GM23338 (cell line): ENCODE data around the gene GOLGA6C. TPM values are rescaled to one million over a fixed set of nuclear protein-coding genes. Genes with fewer than 3 reads are reported as not detected.
"Not testable (repeated sequence)": the region's sequence is repeated elsewhere in the genome, so short reads cannot be mapped to it uniquely, and the experiment has no call there.

Source experiments
- ATAC-seq: fragments of 200-7000 bp; cut with Tn5 transposase; 3 replicates; pipeline ENCODE4 v1.9.1; 2020
- DNase-seq: peaks from one replicate; pipeline ENCODE4 v3.0.0-alpha.2; 2015; ENCODE audit warnings: low spot score
- H2AFZ ChIP-seq: fragments of 200-600 bp; sonication (generic); 2 replicates; pipeline ENCODE4 v1.8.0; 2016; ENCODE audit warnings: antibody characterized with exemption, mild to moderate bottlenecking, moderate library complexity
- H3F3A ChIP-seq: fragments of 200-600 bp; sonication (generic); replicated peaks from 2 replicates; pipeline ENCODE4 v1.8.0; 2017; ENCODE audit warnings: antibody characterized with exemption, mixed run types, low read depth
- H3K27ac ChIP-seq: fragments of 200-600 bp; sonication (generic); 2 replicates; pipeline ENCODE4 v1.6.1; 2016; ENCODE audit warnings: low read depth
- H3K27me3 ChIP-seq: fragments of 200-600 bp; sonication (generic); 2 replicates; pipeline ENCODE4 v1.8.0; 2016; ENCODE audit warnings: mild to moderate bottlenecking, mixed run types, moderate library complexity; ENCODE audit not compliant: insufficient read depth
- H3K36me3 ChIP-seq: fragments of 200-600 bp; sonication (generic); 2 replicates; pipeline ENCODE4 v1.8.0; 2016; ENCODE audit warnings: mild to moderate bottlenecking; ENCODE audit not compliant: insufficient read depth
- H3K4me1 ChIP-seq: fragments of 200-600 bp; sonication (generic); 2 replicates; pipeline ENCODE4 v1.8.0; 2016; ENCODE audit warnings: mild to moderate bottlenecking, moderate library complexity; ENCODE audit not compliant: insufficient read depth
- H3K4me2 ChIP-seq: fragments of 200-600 bp; sonication (generic); 2 replicates; pipeline ENCODE4 v1.7.1; 2017; ENCODE audit warnings: mixed run types
- H3K4me3 ChIP-seq: fragments of 200-600 bp; sonication (generic); 2 replicates; pipeline ENCODE4 v1.6.1; 2016; ENCODE audit warnings: mixed run types
- H3K79me2 ChIP-seq: fragments of 200-600 bp; sonication (generic); replicated peaks from 2 replicates; pipeline ENCODE4 v1.8.0; 2017; ENCODE audit warnings: mild to moderate bottlenecking; ENCODE audit not compliant: insufficient read depth
- H3K9me2 ChIP-seq: fragments of 200-600 bp; sonication (generic); 2 replicates; pipeline ENCODE4 v1.8.0; 2017; ENCODE audit not compliant: insufficient read depth
- H4K20me1 ChIP-seq: fragments of 200-600 bp; sonication (generic); replicated peaks from 2 replicates; pipeline ENCODE4 v1.8.0; 2017; ENCODE audit warnings: mild to moderate bottlenecking; ENCODE audit not compliant: insufficient read depth
- H3K27ac Mint-ChIP-seq: 2 replicates; pipeline ENCODE4 v1.8.0; 2020; ENCODE audit warnings: inconsistent platforms, mild to moderate bottlenecking, moderate library complexity, mixed read lengths
- H3K27me3 Mint-ChIP-seq: 3 replicates; pipeline ENCODE4 v1.8.0; 2022; ENCODE audit warnings: low read depth, mild to moderate bottlenecking, moderate library complexity, mixed read lengths, inconsistent platforms; ENCODE audit not compliant: insufficient read depth, poor library complexity
- H3K36me3 Mint-ChIP-seq: 3 replicates; pipeline ENCODE4 v1.8.0; 2021; ENCODE audit warnings: low read depth, mild to moderate bottlenecking, inconsistent platforms, moderate library complexity, mixed read lengths
- H3K4me1 Mint-ChIP-seq: 3 replicates; pipeline ENCODE4 v1.8.0; 2020; ENCODE audit warnings: mild to moderate bottlenecking, inconsistent platforms, mixed read lengths
- H3K4me3 Mint-ChIP-seq: 3 replicates; pipeline ENCODE4 v1.8.0; 2021; ENCODE audit warnings: moderate library complexity, mild to moderate bottlenecking, inconsistent platforms, mixed read lengths
- H3K9me3 Mint-ChIP-seq: 3 replicates; pipeline ENCODE4 v1.8.0; 2020; ENCODE audit warnings: moderate library complexity, mild to moderate bottlenecking, inconsistent platforms, mixed read lengths
- CTCF ChIP-seq, 2 experiments: fragments of 200-600 bp in 1 of 2; sonication (generic) in 1 of 2; conservative IDR thresholded peaks; 2 replicates each; pipeline versions ENCODE4 v1.5.1 to v1.6.1; 2016 to 2017; ENCODE audit warnings: antibody characterized with exemption in 2 of 2, low read depth in 2 of 2, mild to moderate bottlenecking in 2 of 2, moderate library complexity in 1 of 2
- polyA plus RNA-seq: library from polyadenylated mRNA; unstranded; fragments of >200 nt; fragmentation: Nextera tagmentation; extraction: Ambion mirVana; gene quantifications from 2 replicates; pipeline ENCODE4 v1.2.1, GENCODE V29; 2016
- total RNA-seq: library from RNA; depleted of rRNA; stranded (reverse); fragments of >200 nt; shearing (Covaris generic); gene quantifications from 2 replicates; pipeline ENCODE4 v1.2.3, GENCODE V29; 2014

Gene GOLGA6C
- total and polyA plus RNA-seq, 2 experiments from 2014 or later, result 0.34 to 1.3 TPM

- H3K36me3 Mint-ChIP-seq, H4K20me1 ChIP-seq, ATAC-seq, H3K4me3 Mint-ChIP-seq, H3K9me3 Mint-ChIP-seq, H3K4me1 ChIP-seq, H3K36me3 ChIP-seq, H3K79me2 ChIP-seq, H2AFZ ChIP-seq, H3K27ac ChIP-seq, H3K4me3 ChIP-seq, H3K27ac Mint-ChIP-seq, H3K27me3 Mint-ChIP-seq, H3K4me2 ChIP-seq, DNase-seq, H3K9me2 ChIP-seq, H3F3A ChIP-seq, H3K4me1 Mint-ChIP-seq, H3K27me3 ChIP-seq: not testable (repeated sequence)
Observed at GRCh38 chr15:75282572-75282971, 24.4 kb downstream of the GOLGA6C start, which contains the start of gene GOLGA6D. Gene GOLGA6D, plus strand, starts transcription at chr15:75282835. Its CDS starts 41 bp downstream, at chr15:75282876.

- not testable (repeated sequence) for DNase-seq, H3K9me2 ChIP-seq, H3K36me3 ChIP-seq, H3K4me1 ChIP-seq, H3K9me3 Mint-ChIP-seq, H3K4me2 ChIP-seq, H3K4me3 Mint-ChIP-seq, H3K4me1 Mint-ChIP-seq, H2AFZ ChIP-seq, H3K27me3 ChIP-seq, H3F3A ChIP-seq, H3K27ac Mint-ChIP-seq, H3K27me3 Mint-ChIP-seq, H4K20me1 ChIP-seq, H3K36me3 Mint-ChIP-seq, H3K4me3 ChIP-seq, H3K27ac ChIP-seq, H3K79me2 ChIP-seq, ATAC-seq
Observed at GRCh38 chr15:75284152-75284551, 26.0 kb downstream of the GOLGA6C start.

- not testable (repeated sequence) for H3K9me3 Mint-ChIP-seq, H3K36me3 Mint-ChIP-seq, H3K27me3 Mint-ChIP-seq, H3K4me2 ChIP-seq, H3F3A ChIP-seq, H3K4me1 Mint-ChIP-seq, DNase-seq, H3K79me2 ChIP-seq, ATAC-seq, H3K27me3 ChIP-seq, H3K27ac ChIP-seq, H3K9me2 ChIP-seq, H3K36me3 ChIP-seq, H3K4me3 ChIP-seq, H2AFZ ChIP-seq, H4K20me1 ChIP-seq, H3K4me1 ChIP-seq, H3K27ac Mint-ChIP-seq, H3K4me3 Mint-ChIP-seq
Observed at GRCh38 chr15:75293660-75294059, 35.5 kb downstream of the GOLGA6C start.

- DNase-seq, H3F3A ChIP-seq, H3K9me3 Mint-ChIP-seq, H3K27me3 ChIP-seq, H3K9me2 ChIP-seq, H3K27ac Mint-ChIP-seq, H2AFZ ChIP-seq, H3K36me3 Mint-ChIP-seq, H3K27me3 Mint-ChIP-seq, H3K4me1 Mint-ChIP-seq, H3K79me2 ChIP-seq, H3K36me3 ChIP-seq, H3K4me3 Mint-ChIP-seq, H4K20me1 ChIP-seq, H3K27ac ChIP-seq, H3K4me1 ChIP-seq, H3K4me3 ChIP-seq: not testable (repeated sequence)
- peak; percentile 98 for ATAC-seq
- H3K4me2 ChIP-seq, result 0 out of 2 replicates have a peak overlapping the region, but pooled peaks have one; percentile 55
- peak in 1 of 2 experiments; percentile 30; a peak in 2 of 4 replicates for TF ChIP-seq CTCF (conservative IDR thresholded peaks at IDR 0.05; ENCODE audit: low read depth in 2 of 2)
Observed at GRCh38 chr15:75298541-75299310, 40.6 kb downstream of the GOLGA6C start.
